Activated CD8-positive, alpha-beta T cell treated with anti-CD3 and anti-CD28 coated beads, Interleukin-2, amount 10 ng/mL, durations not matched to agents 7 days and 5 days (primary cell): ENCODE data around the gene FAM174C. TPM values are rescaled to one million over a fixed set of nuclear protein-coding genes. Genes with fewer than 3 reads are reported as not detected.

ENCODE experiments used
- ATAC-seq: fragments of 150-1000 bp; cut with Tn5 transposase; one replicate; pipeline ENCODE4 v1.10.0; 2021; ENCODE audit warnings: moderate library complexity
- CTCF ChIA-PET: fragments of 350-600 bp; sonication (Branson Sonifier 250); formaldehyde crosslinking; loops from one replicate; lab custom pipeline; 2021; ENCODE audit warnings: antibody characterized with exemption; lab: Charles Lee
- POLR2A ChIA-PET: fragments of 350-600 bp; sonication (Branson Sonifier 250); formaldehyde crosslinking; loops from one replicate; lab custom pipeline; 2021; ENCODE audit warnings: antibody characterized with exemption; lab: Charles Lee
- DNase-seq: peaks from one replicate; pipeline ENCODE4 v3.0.0-alpha.2; 2020
- H3K27ac Mint-ChIP-seq: one replicate; pipeline ENCODE4 v1.8.0; 2021; ENCODE audit warnings: mild to moderate bottlenecking, mixed read lengths
- H3K27me3 Mint-ChIP-seq: one replicate; pipeline ENCODE4 v1.8.0; 2021; ENCODE audit warnings: low read depth, mixed read lengths
- H3K36me3 Mint-ChIP-seq: one replicate; pipeline ENCODE4 v1.8.0; 2021; ENCODE audit warnings: low read depth, mixed read lengths
- H3K4me1 Mint-ChIP-seq: one replicate; pipeline ENCODE4 v1.8.0; 2021; ENCODE audit warnings: low read depth, mixed read lengths
- H3K4me3 Mint-ChIP-seq: one replicate; pipeline ENCODE4 v1.8.0; 2021; ENCODE audit warnings: mild to moderate bottlenecking, mixed read lengths
- H3K9me3 Mint-ChIP-seq: one replicate; pipeline ENCODE4 v1.8.0; 2022; ENCODE audit warnings: mixed read lengths; ENCODE audit not compliant: insufficient read depth
- total RNA-seq, 2 experiments: library from RNA; stranded (reverse); gene quantifications; one replicate each; pipeline ENCODE4 v1.2.3, GENCODE V29; 2021

FAM174C gene
- 10 to 100 TPM; 57.1 TPM for total RNA-seq

DNA sequence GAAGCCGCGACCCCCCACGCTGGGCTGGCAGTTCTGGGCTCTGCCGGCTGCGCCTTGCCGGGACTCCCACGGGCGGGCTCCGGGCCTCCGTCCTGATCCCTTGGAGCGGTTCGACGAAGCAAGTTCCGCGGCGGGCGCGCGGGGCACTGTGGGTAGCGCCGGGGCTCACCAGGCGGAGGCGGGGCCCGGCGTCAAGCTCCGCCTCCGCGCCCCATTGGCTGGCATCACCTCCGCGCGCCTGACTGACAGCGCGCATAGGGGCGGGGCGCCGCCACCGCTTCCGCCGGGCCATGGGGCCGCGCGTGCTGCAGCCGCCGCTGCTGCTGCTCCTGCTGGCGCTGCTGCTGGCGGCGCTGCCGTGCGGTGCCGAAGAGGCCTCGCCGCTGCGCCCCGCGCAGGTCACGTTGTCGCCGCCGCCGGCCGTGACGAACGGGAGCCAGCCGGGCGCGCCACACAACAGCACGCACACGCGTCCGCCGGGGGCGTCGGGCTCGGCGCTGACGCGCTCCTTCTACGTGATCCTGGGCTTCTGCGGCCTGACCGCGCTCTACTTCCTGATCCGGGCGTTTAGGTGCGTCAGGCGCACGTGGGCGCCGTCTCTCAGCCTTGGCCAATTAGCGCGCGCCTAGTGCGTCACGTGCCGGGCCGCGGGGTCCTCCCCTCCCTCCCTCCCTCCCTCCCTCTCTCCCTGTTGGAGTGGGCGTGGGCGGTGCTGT, at the start of gene FAM174C:
Gene FAM174C, plus strand, starts transcription at position 271 of the 716 bp plus-strand sequence. Its CDS starts 20 bp downstream, at position 291.
- Mint-ChIP-seq H3K9me3 (no peaks in the 10 kb centered on the region), H3K36me3 (peaks cover 68% of the 10 kb centered on the region), H3K4me1 (peaks cover 54% of the 10 kb centered on the region), H3K27me3 (no peaks in the 10 kb centered on the region), H3K27ac (peak within 1 kb of the TSS; percentile 95), H3K4me3 (peak within 1 kb of the TSS; percentile 79)
- ATAC-seq: peak; percentile 82
- ChIA-PET CTCF (interaction anchor here (0.9 to 6.3 kb wide), 5 partner anchors 9 to 108 kb away, joined by 3 to 57 read pairs (median 4); no protein-coding TSS in a partner anchor), POLR2A (interaction anchor here (0.6 to 1.5 kb wide), 9 partner anchors 9 to 167 kb away, joined by 3 to 13 read pairs (median 4); partner anchors contain the start of gene NDUFS7)
- DNase-seq: peak; percentile 98

DNA sequence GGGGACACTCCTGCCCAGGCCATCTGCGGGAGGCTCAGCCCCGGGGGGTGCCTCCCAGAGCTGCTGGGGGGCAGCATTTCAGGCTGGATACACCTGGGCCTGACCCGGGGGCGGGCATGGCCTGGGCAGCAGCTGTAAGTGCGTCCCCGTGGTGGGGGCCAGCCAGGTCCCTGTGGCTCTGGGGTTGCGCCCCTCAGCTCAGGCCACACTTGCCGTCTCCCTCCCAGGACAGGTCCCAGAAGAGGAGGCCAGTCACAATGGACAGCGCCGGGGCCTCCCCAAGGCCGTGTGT, 49.2 kb upstream of the FAM174C start:
- no peak overlapping the region for H3K27ac Mint-ChIP-seq
- ChIA-PET CTCF (no interaction called here), POLR2A (no interaction called here)
- H3K9me3 Mint-ChIP-seq: no peaks in the 10 kb centered on the region
- DNase-seq (no peak), ATAC-seq (no peak)
- H3K4me3 Mint-ChIP-seq: no peak overlapping the region
- no peaks in the 10 kb centered on the region for H3K27me3 Mint-ChIP-seq
- H3K36me3 Mint-ChIP-seq: peaks cover 9% of the 10 kb centered on the region
- no peaks in the 10 kb centered on the region for H3K4me1 Mint-ChIP-seq

DNA sequence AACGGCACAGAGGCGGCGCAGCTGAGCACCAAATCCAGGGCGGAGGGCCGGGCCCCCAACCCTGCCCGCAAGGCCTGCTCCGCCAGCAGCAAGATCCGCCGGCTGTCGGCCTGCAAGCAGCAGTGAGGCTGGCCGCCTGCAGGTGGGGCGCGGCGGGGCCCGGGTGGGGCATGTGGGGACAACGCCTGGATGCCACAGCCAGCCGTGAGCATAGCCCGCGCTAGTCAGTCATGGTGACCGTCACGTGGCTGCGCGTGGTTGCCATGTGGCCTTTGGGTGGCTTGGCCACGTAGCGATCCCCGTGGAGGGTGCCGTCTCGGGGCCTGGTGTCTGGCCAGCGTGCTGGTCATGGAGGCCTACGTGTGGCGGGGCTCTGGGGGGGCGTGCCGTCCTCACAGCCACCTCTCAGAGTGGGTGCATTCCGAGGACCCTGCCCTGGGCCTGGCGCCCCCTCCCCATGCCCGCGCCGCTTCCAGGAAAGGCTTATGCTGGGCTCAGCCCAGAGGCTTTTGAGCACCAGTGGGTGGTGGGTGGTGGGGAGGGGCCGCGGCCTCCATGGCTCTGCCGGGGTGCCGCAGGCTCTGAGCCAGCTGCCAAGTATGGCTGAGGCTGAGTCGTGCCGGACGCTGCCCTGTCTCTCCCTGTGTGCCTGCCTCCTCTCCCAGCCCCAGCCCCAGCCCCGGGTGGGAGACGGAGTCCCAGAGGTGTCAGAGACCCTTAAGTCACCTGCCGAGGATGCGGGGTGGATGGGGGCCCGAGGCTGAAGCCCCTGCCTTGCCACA, 48.6 kb upstream of the FAM174C start:
- no peak overlapping the region for H3K4me3 Mint-ChIP-seq
- no peaks in the 10 kb centered on the region for H3K27me3 Mint-ChIP-seq
- DNase-seq: no peak
- no peaks in the 10 kb centered on the region for H3K9me3 Mint-ChIP-seq
- H3K4me1 Mint-ChIP-seq: no peaks in the 10 kb centered on the region
- ATAC-seq: no peak
- no peak overlapping the region for H3K27ac Mint-ChIP-seq
- H3K36me3 Mint-ChIP-seq: peaks cover 9% of the 10 kb centered on the region
- ChIA-PET CTCF (no interaction called here), POLR2A (no interaction called here)

DNA sequence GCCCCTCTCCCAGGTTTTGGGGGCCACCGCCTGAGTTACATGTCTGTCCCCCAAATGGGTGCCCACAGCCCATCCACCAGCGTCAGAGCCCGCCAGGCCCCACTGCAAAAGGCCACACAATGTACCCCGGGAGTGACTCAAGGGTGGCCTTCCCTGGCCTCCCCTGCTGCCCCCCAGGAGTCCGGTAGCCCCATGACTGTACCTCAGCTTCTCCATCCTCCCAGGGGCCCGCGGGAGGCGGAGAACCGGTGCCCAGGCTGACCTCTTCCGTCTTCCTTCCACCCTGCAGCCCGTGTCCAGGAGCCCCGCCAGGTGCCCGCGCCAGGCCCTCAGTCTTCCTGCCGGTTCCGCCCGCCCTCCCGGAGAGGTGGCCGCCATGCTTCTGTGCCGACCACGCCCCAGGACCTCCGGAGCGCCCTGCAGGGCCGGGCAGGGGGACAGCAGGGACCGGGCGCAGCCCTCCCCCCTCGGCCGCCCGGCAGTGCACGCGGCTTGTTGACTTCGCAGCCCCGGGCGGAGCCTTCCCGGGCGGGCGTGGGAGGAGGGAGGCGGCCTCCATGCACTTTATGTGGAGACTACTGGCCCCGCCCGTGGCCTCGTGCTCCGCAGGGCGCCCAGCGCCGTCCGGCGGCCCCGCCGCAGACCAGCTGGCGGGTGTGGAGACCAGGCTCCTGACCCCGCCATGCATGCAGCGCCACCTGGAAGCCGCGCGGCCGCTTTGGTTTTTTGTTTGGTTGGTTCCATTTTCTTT, 47.9 kb upstream of the FAM174C start:
- ATAC-seq (no peak), DNase-seq (no peak)
- ChIA-PET POLR2A (no interaction called here), CTCF (no interaction called here)
- no peaks in the 10 kb centered on the region for H3K27me3 Mint-ChIP-seq
- H3K36me3 Mint-ChIP-seq: peaks cover 9% of the 10 kb centered on the region
- H3K9me3 Mint-ChIP-seq: no peaks in the 10 kb centered on the region
- no peaks in the 10 kb centered on the region for H3K4me1 Mint-ChIP-seq
- no peak overlapping the region for H3K27ac Mint-ChIP-seq
- H3K4me3 Mint-ChIP-seq: no peak overlapping the region

DNA sequence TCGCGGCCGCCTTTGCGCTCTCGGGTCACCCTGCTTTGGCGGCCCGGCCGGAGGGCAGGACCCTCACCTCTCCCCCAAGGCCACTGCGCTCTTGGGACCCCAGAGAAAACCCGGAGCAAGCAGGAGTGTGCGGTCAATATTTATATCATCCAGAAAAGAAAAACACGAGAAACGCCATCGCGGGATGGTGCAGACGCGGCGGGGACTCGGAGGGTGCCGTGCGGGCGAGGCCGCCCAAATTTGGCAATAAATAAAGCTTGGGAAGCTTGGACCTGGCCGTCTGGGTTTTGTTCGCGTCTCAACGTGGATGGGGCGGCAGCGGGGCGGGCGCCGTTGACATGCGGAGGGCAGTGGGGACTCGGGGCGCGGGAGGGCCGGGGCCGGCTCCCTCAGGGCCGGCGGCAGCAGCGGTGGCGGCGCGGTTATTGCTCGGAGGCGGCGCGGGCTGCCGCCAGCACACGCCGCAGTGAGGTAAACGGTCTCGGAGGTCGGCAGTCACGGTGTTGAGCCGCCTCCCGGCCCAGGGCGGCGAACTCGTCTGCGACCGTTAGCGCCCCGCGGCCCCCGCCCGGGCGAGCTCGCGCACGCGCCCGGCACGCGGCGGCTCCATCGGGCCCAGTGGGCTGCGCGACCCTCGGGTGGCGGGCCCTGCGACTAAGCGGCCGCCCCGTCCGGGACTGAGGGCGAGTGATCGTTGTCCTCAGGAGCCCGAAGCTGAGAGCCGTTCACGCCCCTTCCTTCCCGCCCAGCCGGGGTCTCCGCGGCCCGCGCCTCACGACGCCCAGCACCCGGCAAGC, 47.0 kb upstream of the FAM174C start:
- no peak overlapping the region for H3K27ac Mint-ChIP-seq
- no peaks in the 10 kb centered on the region for H3K9me3 Mint-ChIP-seq
- no peak overlapping the region for H3K4me3 Mint-ChIP-seq
- POLR2A ChIA-PET: no interaction called here
- no peaks in the 10 kb centered on the region for H3K4me1 Mint-ChIP-seq
- CTCF ChIA-PET: no interaction called here
- ATAC-seq (no peak), DNase-seq (no peak)
- H3K27me3 Mint-ChIP-seq: no peaks in the 10 kb centered on the region
- peaks cover 9% of the 10 kb centered on the region for H3K36me3 Mint-ChIP-seq

DNA sequence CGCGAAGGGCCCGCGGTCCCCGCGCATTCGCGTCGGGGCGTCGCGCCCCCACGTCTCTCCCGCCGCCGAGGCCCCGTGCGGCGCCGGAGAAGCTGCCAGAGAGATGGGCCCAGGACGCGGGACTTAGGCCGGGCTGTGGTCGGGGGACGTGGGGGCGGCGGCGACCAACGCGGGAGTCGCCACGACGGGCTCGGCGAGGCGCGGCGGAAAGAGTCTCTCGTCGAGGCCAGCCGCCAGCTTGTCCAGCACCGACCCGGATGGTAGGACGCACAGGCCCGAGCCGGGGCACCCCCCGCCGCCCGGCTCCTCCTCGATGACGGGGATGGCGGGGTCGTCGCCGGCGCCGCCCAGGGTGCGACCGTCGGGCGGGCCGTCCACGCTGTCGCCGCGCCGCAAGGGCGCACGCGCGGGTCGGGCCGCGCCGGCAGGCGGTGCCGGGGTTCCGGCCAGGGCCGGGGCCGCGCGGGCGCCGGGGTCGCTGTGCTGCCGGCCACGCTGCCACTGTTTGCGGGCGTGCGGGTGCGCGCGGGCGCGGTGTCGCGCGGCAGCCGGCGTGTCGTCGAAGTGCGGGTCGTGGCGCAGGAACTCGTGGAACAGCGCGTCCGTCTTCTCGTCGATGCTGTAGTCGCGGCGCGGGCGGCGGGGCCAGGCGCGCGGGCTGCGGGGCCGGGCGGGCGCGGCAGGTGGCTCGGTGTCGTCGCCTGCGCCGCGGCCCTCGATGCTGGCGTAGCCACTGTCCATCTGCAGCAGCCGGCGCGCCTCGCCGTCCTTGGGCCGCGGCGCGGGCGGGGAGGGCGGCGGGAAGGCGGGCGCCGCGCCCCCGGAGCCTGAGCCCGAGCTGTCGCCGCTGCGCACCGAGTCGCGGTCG, 46.0 kb upstream of the FAM174C start:
- CTCF ChIA-PET: no interaction called here
- ATAC-seq (no peak), DNase-seq (no peak)
- Mint-ChIP-seq H3K27ac (no peak overlapping the region), H3K9me3 (no peaks in the 10 kb centered on the region), H3K36me3 (peaks cover 9% of the 10 kb centered on the region), H3K4me3 (no peak overlapping the region), H3K4me1 (no peaks in the 10 kb centered on the region), H3K27me3 (no peaks in the 10 kb centered on the region)
- POLR2A ChIA-PET: no interaction called here

DNA sequence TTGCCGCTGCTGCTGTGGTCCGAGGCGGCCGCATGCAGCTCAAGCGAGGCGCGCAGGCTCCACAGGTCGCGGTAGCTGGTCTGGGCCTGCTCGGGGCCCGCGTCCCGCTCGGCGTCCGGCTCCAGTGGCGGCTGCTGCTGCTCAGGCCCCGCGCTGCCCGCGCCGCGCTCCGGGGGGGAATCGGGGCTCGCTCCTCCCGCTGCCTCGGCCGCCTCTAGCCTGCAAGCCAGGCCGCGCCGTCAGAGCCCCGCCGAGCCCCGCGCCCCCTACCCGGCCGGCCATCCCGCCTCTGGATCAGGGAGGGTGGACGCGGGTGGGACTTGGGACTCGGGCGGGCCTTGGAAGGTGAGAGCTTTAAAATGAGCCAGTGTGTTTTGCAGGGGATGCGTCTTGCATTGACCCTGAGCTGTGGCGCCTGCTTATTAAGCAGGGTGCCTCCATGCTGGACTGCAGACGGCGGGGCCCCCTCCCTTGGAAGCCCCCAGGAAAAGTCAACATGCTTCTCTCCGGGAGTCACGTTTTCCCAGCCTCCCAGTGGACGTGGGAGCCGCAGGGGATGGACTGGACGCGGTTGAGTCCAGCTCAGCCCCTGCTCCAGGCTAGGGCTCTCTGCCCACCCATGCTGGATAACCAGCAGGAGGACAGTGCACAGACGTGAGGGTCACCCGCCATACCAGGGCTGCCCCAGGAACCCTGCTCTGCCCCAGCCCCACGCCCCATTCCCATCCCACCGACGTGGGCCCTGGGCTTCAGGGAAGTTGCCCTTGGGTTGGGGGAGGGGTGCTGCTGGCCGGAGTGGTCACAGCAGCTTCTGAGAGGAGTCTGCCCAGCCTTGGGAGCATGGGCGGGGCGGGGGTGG, 45.2 kb upstream of the FAM174C start:
- no peak overlapping the region for H3K4me3 Mint-ChIP-seq
- ChIA-PET CTCF (no interaction called here), POLR2A (no interaction called here)
- H3K9me3 Mint-ChIP-seq: no peaks in the 10 kb centered on the region
- H3K4me1 Mint-ChIP-seq: no peaks in the 10 kb centered on the region
- H3K27ac Mint-ChIP-seq: no peak overlapping the region
- no peak for DNase-seq
- peaks cover 9% of the 10 kb centered on the region for H3K36me3 Mint-ChIP-seq
- no peaks in the 10 kb centered on the region for H3K27me3 Mint-ChIP-seq
- ATAC-seq: no peak

DNA sequence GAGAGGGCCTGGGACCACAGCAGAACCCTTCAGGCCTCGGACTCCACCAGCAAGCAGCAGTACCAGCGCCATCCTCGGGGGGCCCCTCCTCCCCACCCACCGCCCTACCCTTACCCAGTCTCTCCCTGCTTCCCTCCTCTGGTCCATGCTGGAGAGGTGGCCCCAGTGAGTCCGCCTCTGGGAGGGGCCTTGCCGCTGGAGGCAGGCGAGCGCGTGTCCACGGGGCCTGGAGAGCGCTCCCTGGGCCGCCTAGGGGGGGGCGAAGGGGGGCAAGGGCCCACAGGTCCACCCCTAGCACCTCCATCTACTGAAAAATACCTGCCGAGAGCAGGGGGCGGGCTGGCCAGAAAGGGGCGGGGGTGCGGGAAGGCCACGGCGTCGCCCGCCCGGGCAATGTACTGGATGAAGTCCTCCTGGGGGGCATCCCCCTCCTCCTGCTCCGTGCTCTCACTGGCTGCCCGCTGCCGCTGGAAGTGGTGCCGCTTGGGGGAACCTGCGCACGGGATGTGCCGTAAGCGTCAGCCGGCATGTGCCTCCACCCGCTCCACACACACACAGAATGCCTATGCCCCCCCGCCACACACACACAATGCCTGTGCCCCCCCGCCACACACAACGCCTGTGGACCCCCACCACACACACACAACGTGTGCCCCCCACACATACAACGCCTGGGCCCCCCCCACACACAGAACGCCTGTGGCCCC, 44.4 kb upstream of the FAM174C start:
- Mint-ChIP-seq H3K27ac (no peak overlapping the region), H3K27me3 (peaks cover 1% of the 10 kb centered on the region), H3K36me3 (peaks cover 9% of the 10 kb centered on the region), H3K4me3 (no peak overlapping the region), H3K9me3 (no peaks in the 10 kb centered on the region), H3K4me1 (no peaks in the 10 kb centered on the region)
- DNase-seq (no peak), ATAC-seq (no peak)
- ChIA-PET CTCF (no interaction called here), POLR2A (no interaction called here)

DNA sequence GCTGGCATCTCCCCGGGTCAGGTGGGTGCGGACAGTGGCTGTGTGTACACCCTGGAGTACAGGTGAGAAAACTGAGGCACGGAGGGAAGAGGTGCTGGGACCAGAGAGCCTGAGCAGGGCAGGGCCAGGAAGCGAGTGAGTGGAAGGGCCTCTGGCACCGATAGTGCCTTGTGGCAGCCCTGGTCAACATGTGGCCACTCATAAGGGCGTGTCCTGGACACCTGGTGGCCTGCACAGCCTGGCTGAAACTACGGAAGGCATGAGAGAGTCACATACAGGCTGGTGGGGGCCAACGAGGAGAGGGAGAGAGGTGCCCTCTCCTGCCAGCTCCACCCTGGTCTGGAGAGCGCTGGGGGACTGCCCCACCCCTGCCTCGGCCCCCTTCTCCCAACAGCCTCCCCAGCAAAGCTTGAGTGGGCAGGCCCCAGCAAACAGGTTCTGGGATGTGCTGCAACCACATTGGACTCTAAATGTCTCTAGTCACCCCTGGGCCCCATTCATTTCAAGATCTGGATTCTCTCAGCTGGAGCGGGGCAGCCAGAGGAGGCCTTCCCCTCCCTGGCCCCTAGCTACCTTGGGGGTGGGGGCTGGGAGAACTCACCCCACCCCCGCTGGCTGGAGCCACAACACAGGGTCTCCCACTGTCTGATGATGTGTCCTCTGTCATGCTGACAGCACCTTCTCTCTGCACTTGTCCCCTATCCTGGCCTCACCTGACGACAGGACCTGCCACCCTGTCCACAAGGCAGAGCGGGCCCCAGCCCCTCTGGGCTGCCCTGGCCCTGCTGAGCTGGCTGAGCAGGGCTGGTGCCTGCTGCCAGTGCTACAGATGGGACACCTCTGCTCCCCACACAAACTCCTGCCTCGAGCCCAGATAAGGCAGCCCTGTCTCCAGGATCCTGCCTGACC, 43.3 kb upstream of the FAM174C start:
- Mint-ChIP-seq H3K27ac (no peak overlapping the region), H3K9me3 (no peaks in the 10 kb centered on the region), H3K4me1 (no peaks in the 10 kb centered on the region), H3K36me3 (peaks cover 6% of the 10 kb centered on the region), H3K4me3 (no peak overlapping the region), H3K27me3 (peaks cover 2% of the 10 kb centered on the region)
- CTCF ChIA-PET: interaction anchor here (0.8 kb wide), 1 partner anchor 12 kb away, joined by 3 read pairs; no protein-coding TSS in a partner anchor
- ATAC-seq (no peak), DNase-seq (no peak)
- POLR2A ChIA-PET: no interaction called here
